HG02571 (cell line): Measurements from ENCODE around the gene TRANK1.
"Not testable (repeated sequence)": the region's sequence is repeated elsewhere in the genome, so short reads cannot be mapped to it uniquely, and the experiment has no call there.

Source experiments
- ATAC-seq: cut with Tn5 transposase; IDR thresholded peaks from one replicate; pipeline ENCODE4 v1.9.1; 2021; ENCODE audit warnings: mild to moderate bottlenecking, moderate library complexity; ENCODE audit not compliant: unreplicated experiment

Gene TRANK1

GRCh38 chr3:36923523-36923943 lies 21.3 kb downstream of the TRANK1 start:
- ATAC-seq = no peak

GRCh38 chr3:36920884-36921567 lies 23.8 kb downstream of the TRANK1 start:
- ATAC-seq = no peak

- ATAC-seq = no peak
Observed at GRCh38 chr3:36919439-36920160, 25.3 kb downstream of the TRANK1 start.

- peak; percentile 89 for ATAC-seq
Observed at GRCh38 chr3:36918050-36918449, 26.8 kb downstream of the TRANK1 start.

GRCh38 chr3:36911990-36912804 lies 32.7 kb downstream of the TRANK1 start:
- ATAC-seq = peak; percentile 94

GRCh38 chr3:36909666-36910065 lies 35.2 kb downstream of the TRANK1 start:
- no peak for ATAC-seq

- ATAC-seq = no peak
Observed at GRCh38 chr3:36909181-36909580, 35.7 kb downstream of the TRANK1 start.

GRCh38 chr3:36908647-36909180 lies 36.1 kb downstream of the TRANK1 start:
- no peak for ATAC-seq

GRCh38 chr3:36907911-36908646 lies 36.8 kb downstream of the TRANK1 start:
- ATAC-seq = peak; percentile 25

GRCh38 chr3:36906504-36907149 lies 38.2 kb downstream of the TRANK1 start:
- no peak for ATAC-seq

- ATAC-seq = no peak
Observed at GRCh38 chr3:36905545-36905944, 39.3 kb downstream of the TRANK1 start.

- ATAC-seq = no peak
Observed at GRCh38 chr3:36904641-36905040, 40.2 kb downstream of the TRANK1 start.

- ATAC-seq = not testable (repeated sequence)
Observed at GRCh38 chr3:36904065-36904464, 40.8 kb downstream of the TRANK1 start.

- ATAC-seq = no peak
Observed at GRCh38 chr3:36903119-36903882, 41.6 kb downstream of the TRANK1 start.

GRCh38 chr3:36901588-36901987 lies 43.3 kb downstream of the TRANK1 start:
- no peak for ATAC-seq

- no peak for ATAC-seq
Observed at GRCh38 chr3:36900474-36901443, 44.1 kb downstream of the TRANK1 start.

- no peak for ATAC-seq
Observed at GRCh38 chr3:36895496-36896409, 49.1 kb downstream of the TRANK1 start.
